Motor neuron (in vitro differentiated cells): ENCODE measurements around the gene S100A2. TPM values are rescaled to one million over a fixed set of nuclear protein-coding genes. Genes with fewer than 3 reads are reported as not detected.
"Not testable (repeated sequence)": the region's sequence is repeated elsewhere in the genome, so short reads cannot be mapped to it uniquely, and the experiment has no call there.

ENCODE experiments used
- ATAC-seq, 8 experiments: fragments of 200-7000 bp; cut with Tn5 transposase; replicated peaks in 6 of 8; 2 replicates each; pipeline ENCODE4 v1.8.0; 2021; ENCODE audit warnings: mild to moderate bottlenecking in 8 of 8, moderate library complexity in 8 of 8
- H3K27ac ChIP-seq, 2 donors: fragments of 250-450 bp; sonication (Bioruptor Pico); 2 replicates each; pipeline ENCODE4 v1.9.0; 2021; ENCODE audit warnings: antibody characterized with exemption in 2 of 2, mild to moderate bottlenecking in 2 of 2, moderate library complexity in 1 of 2
- H3K4me1 ChIP-seq, 2 donors: fragments of 250-450 bp; sonication (Bioruptor Pico); replicated peaks in 1 of 2; 2 replicates each; pipeline ENCODE4 v1.6.1; 2021; ENCODE audit warnings: antibody characterized with exemption in 2 of 2, mild to moderate bottlenecking in 2 of 2, moderate library complexity in 1 of 2
- H3K4me3 ChIP-seq, 5 donors: fragments of 250-450 bp; sonication (Bioruptor Pico); 2 replicates each; pipeline ENCODE4 v1.9.0; 2021; ENCODE audit warnings: antibody characterized with exemption in 5 of 5, mild to moderate bottlenecking in 5 of 5, moderate library complexity in 4 of 5
- WGBS, 10 experiments: fragments of 450-650 bp; shearing (Covaris generic); methylation state at CpG; one replicate each; pipeline ENCODE4 v1.0.0; 2022; 5-methylcytosine and 5-hydroxymethylcytosine counted together
- in situ Hi-C, 9 experiments: fragments of 400-800 bp; cut with MboI; loops; one replicate each; pipeline ENCODE4 v1.15.0; 2021; ENCODE audit warnings: low sequenced_read_pairs in 9 of 9, low pct_unique_long_range_greater_than_20kb in 2 of 9; ENCODE audit not compliant: unreplicated experiment in 9 of 9
- total RNA-seq, 8 experiments: library from RNA; unstranded; fragments of 300-600 nt; gene quantifications; 2 replicates each; pipeline versions ENCODE4 v1.2.3 to v1.2.4, GENCODE V29; 2022

Gene S100A2
- total RNA-seq, 8 experiments from 2014 or later: 0.23 to 4.5 (median 1.5) TPM; not detected in 2

- no peak overlapping the region for H3K4me3 ChIP-seq
- peaks cover 18 to 42% of the 10 kb centered on the region in 2 donors for H3K4me1 ChIP-seq
- WGBS, 10 experiments: 0 to 55% (median 21%) methylated on average over 1 to 8 of the region's 19 CpGs; no CpG with 5 or more reads in 4 of the 10 experiments
- no peak overlapping the region for H3K27ac ChIP-seq
- in situ Hi-C loops: no loop called here
- peak; percentile 57 to 85 (median 73) for ATAC-seq
These were observed 43.3 kb upstream of the S100A2 start for GRCh38 chr1:153608742-153609584.

- ATAC-seq: no peak
- Histone ChIP-seq H3K4me3 (no peak overlapping the region), H3K27ac (no peak overlapping the region), H3K4me1 (peaks cover 18 to 42% of the 10 kb centered on the region in 2 donors)
- 83 to 100% (median 97%) methylated on average over 1 to 7 of the region's 7 CpGs; no CpG with 5 or more reads in 4 of the 10 experiments for WGBS, 10 experiments
- in situ Hi-C loops: no loop called here
These were observed 42.5 kb upstream of the S100A2 start for GRCh38 chr1:153608089-153608682.

GRCh38 chr1:153607381-153607780, 41.7 kb upstream of the S100A2 start:
- Histone ChIP-seq H3K27ac (no peak overlapping the region), H3K4me1 (peaks cover 13 to 34% of the 10 kb centered on the region in 2 donors), H3K4me3 (no peak overlapping the region)
- 95 to 100% (median 100%) methylated on average over 1 to 8 of the region's 8 CpGs; no CpG with 5 or more reads in 5 of the 10 experiments for WGBS, 10 experiments
- no peak for ATAC-seq
- in situ Hi-C loops: no loop called here

- Histone ChIP-seq H3K27ac (no peak overlapping the region), H3K4me1 (peaks cover 8 to 23% of the 10 kb centered on the region in 2 donors), H3K4me3 (no peak overlapping the region)
- in situ Hi-C loops: no loop called here
- 79 to 97% (median 90%) methylated on average over 1 to 10 of the region's 11 CpGs; no CpG with 5 or more reads in 3 of the 10 experiments for WGBS, 10 experiments
- no peak for ATAC-seq
These were observed 40.5 kb upstream of the S100A2 start for GRCh38 chr1:153606194-153606593.

- in situ Hi-C loops: no loop called here
- ATAC-seq: no peak
These were observed 37.1 kb upstream of the S100A2 start for GRCh38 chr1:153602749-153603148.

GRCh38 chr1:153599847-153600246, 34.2 kb upstream of the S100A2 start:
- Histone ChIP-seq H3K4me1 (peaks cover 3 to 6% of the 10 kb centered on the region in 2 donors), H3K4me3 (no peak overlapping the region), H3K27ac (no peak overlapping the region)
- in situ Hi-C loops: no loop called here
- 42 to 100% (median 82%) methylated on average over 1 to 7 of the region's 7 CpGs; no CpG with 5 or more reads in 1 of the 10 experiments for WGBS, 10 experiments
- ATAC-seq: no peak

More at GRCh38 chr1:153602749-153603148, 37.1 kb upstream of the S100A2 start:
- Histone ChIP-seq H3K4me3 (no peak overlapping the region), H3K4me1 (peaks cover 3 to 10% of the 10 kb centered on the region in 2 donors), H3K27ac (no peak overlapping the region)
- WGBS, 10 experiments: 68 to 97% (median 89%) methylated on average over 3 to 6 of the region's 6 CpGs

GRCh38 chr1:153598309-153599172, 32.9 kb upstream of the S100A2 start:
- H3K27ac ChIP-seq: peak overlapping the region in 1 of 2 donors; percentile 6
- H3K4me3 ChIP-seq: no peak overlapping the region
- in situ Hi-C loops: no loop called here
- peak; percentile 53 to 91 (median 82) for ATAC-seq
- 42 to 100% (median 63%) methylated on average over 1 to 5 of the region's 7 CpGs; no CpG with 5 or more reads in 2 of the 10 experiments for WGBS, 10 experiments
- peaks cover 3 to 6% of the 10 kb centered on the region in 2 donors for H3K4me1 ChIP-seq

GRCh38 chr1:153597206-153597605, 31.6 kb upstream of the S100A2 start:
- in situ Hi-C loops: no loop called here
- no peak overlapping the region for H3K27ac ChIP-seq
- H3K4me1 ChIP-seq: peaks cover 8 to 17% of the 10 kb centered on the region in 2 donors
- 80 to 100% (median 93%) methylated on average over 3 to 6 of the region's 6 CpGs; no CpG with 5 or more reads in 5 of the 10 experiments for WGBS, 10 experiments
- no peak overlapping the region for H3K4me3 ChIP-seq
- ATAC-seq: peak in 2 of 8 experiments; percentile 48 to 54

- Histone ChIP-seq H3K4me3 (no peak overlapping the region), H3K27ac (peak overlapping the region in 1 of 2 donors; percentile 18), H3K4me1 (peaks cover 5 to 12% of the 10 kb centered on the region in 2 donors)
- in situ Hi-C loops: no loop called here
- 0 to 75% (median 15%) methylated on average over 1 to 4 of the region's 4 CpGs; no CpG with 5 or more reads in 1 of the 10 experiments for WGBS, 10 experiments
- ATAC-seq: peak in 7 of 8 experiments; percentile 23 to 91 (median 82)
These were observed 27.1 kb upstream of the S100A2 start for GRCh38 chr1:153592748-153593147.

GRCh38 chr1:153588482-153588881, 22.8 kb upstream of the S100A2 start:
- Histone ChIP-seq H3K27ac (no peak overlapping the region), H3K4me3 (no peak overlapping the region), H3K4me1 (peaks cover 8 to 12% of the 10 kb centered on the region in 2 donors)
- 65 to 97% (median 86%) methylated on average over 2 of the region's 2 CpGs; no CpG with 5 or more reads in 1 of the 10 experiments for WGBS, 10 experiments
- ATAC-seq: no peak
- in situ Hi-C loops: no loop called here

- WGBS, 10 experiments: 85 to 100% (median 91%) methylated on average over 1 to 10 of the region's 10 CpGs
- H3K4me1 ChIP-seq, H3K4me3 ChIP-seq, H3K27ac ChIP-seq, ATAC-seq, in situ Hi-C loops: not testable (repeated sequence)
These were observed 22.4 kb upstream of the S100A2 start for GRCh38 chr1:153588033-153588432.

GRCh38 chr1:153587314-153587713, 21.7 kb upstream of the S100A2 start:
- WGBS, 10 experiments: 17 to 100% (median 75%) methylated on average over 1 to 4 of the region's 5 CpGs; no CpG with 5 or more reads in 1 of the 10 experiments

More at GRCh38 chr1:153587314-153587713, 21.7 kb upstream of the S100A2 start:
- ATAC-seq: peak in 1 of 8 experiments; percentile 35
- H3K4me3 ChIP-seq: no peak overlapping the region
- in situ Hi-C loops: no loop called here
- no peak overlapping the region for H3K27ac ChIP-seq
- peaks cover 3 to 4% of the 10 kb centered on the region in 2 donors for H3K4me1 ChIP-seq
